Stimulated activated CD8-positive, alpha-beta memory T cell treated with anti-CD3 and anti-CD28 coated beads, Interleukin-7, amount 100 ng/mL, for 4 hours (primary cell): ENCODE data around the gene IL1F10.

ENCODE experiments used
- DNase-seq, 2 donors: peaks; one replicate each; pipeline ENCODE4 v3.0.0-alpha.2; 2020; ENCODE audit warnings: low read depth in 2 of 2

Gene IL1F10

GRCh38 chr2:113067681-113068080, at the start of gene IL1F10:
Gene IL1F10 (plus strand): TSS chr2:113067970. CDS start chr2:113072739, 4,769 bp downstream.
- DNase-seq = no peak

- no peak for DNase-seq
Observed at GRCh38 chr2:113018509-113018908, 49.3 kb upstream of the IL1F10 start.

- DNase-seq = no peak
Observed at GRCh38 chr2:113021312-113021711, 46.5 kb upstream of the IL1F10 start.

- no peak for DNase-seq
Observed at GRCh38 chr2:113024764-113025163, 43.0 kb upstream of the IL1F10 start.

GRCh38 chr2:113025737-113026136, 42.0 kb upstream of the IL1F10 start:
- no peak for DNase-seq

GRCh38 chr2:113027691-113028090, 40.1 kb upstream of the IL1F10 start:
- DNase-seq = no peak

GRCh38 chr2:113028112-113028511, 39.7 kb upstream of the IL1F10 start:
- no peak for DNase-seq

- DNase-seq = no peak
Observed at GRCh38 chr2:113032737-113033136, 35.0 kb upstream of the IL1F10 start.

GRCh38 chr2:113034016-113034415, 33.8 kb upstream of the IL1F10 start:
- no peak for DNase-seq

- DNase-seq = no peak
Observed at GRCh38 chr2:113036763-113037162, 31.0 kb upstream of the IL1F10 start.

- DNase-seq = no peak
Observed at GRCh38 chr2:113038291-113038690, 29.5 kb upstream of the IL1F10 start.

GRCh38 chr2:113039158-113039557, 28.6 kb upstream of the IL1F10 start:
- DNase-seq = no peak

GRCh38 chr2:113039719-113040118, 28.1 kb upstream of the IL1F10 start:
- no peak for DNase-seq

GRCh38 chr2:113041871-113042270, 25.9 kb upstream of the IL1F10 start:
- no peak for DNase-seq

- DNase-seq = no peak
Observed at GRCh38 chr2:113046465-113046864, 21.3 kb upstream of the IL1F10 start.

GRCh38 chr2:113050921-113051895, 16.6 kb upstream of the IL1F10 start:
- DNase-seq = no peak

GRCh38 chr2:113052396-113052917, 15.3 kb upstream of the IL1F10 start, which contains the start of gene IL36B:
Gene IL36B (minus strand): TSS chr2:113052867.
- no peak for DNase-seq

- DNase-seq = no peak
Observed at GRCh38 chr2:113053666-113054065, 14.1 kb upstream of the IL1F10 start.

GRCh38 chr2:113054066-113054465, 13.7 kb upstream of the IL1F10 start:
- no peak for DNase-seq

- DNase-seq = no peak
Observed at GRCh38 chr2:113056521-113056920, 11.2 kb upstream of the IL1F10 start.

GRCh38 chr2:113057117-113057516, 10.7 kb upstream of the IL1F10 start:
- no peak for DNase-seq

GRCh38 chr2:113058411-113058994, 9.3 kb upstream of the IL1F10 start:
- DNase-seq = no peak
